ENCODE data around the gene RELT. TPM values are rescaled to one million over a fixed set of nuclear protein-coding genes. Genes with fewer than 3 reads are reported as not detected.

Gene RELT
- total and polyA plus RNA-seq, 9 of the 15 experiments (the other 6 are each of a cell fraction or from before 2014, with no cell fraction given): 1.1 to 20.2 (median 7.4) TPM

- peak; percentile 39; the same call in 1 of the 2 replicates for TF ChIP-seq VEZF1 (CRISPR knock-in tag; IDR thresholded peaks at IDR 0.05)
These were observed 44.9 kb upstream of the RELT start (continued) for GRCh38 chr11:73331138-73331916.

- H3K9me1 ChIP-seq (ENCODE audit: control insufficient read depth, insufficient read depth, low read length): no peaks in the 10 kb centered on the region
- in situ Hi-C loops (cut with MboI) (no loop called here), intact Hi-C loops (cut with micrococcal nuclease) (loop anchor here (5.0 kb wide), 1 partner anchor 501 kb away; no protein-coding TSS in a partner anchor)
- no peaks in the 10 kb centered on the region for H3K9me3 ChIP-seq (replicated peaks; ENCODE audit: control insufficient read depth, insufficient read depth, low read depth, low read length)
- H3K9ac ChIP-seq (ENCODE audit: insufficient read depth in 1 of 2, low read depth in 2 of 2, low read length in 2 of 2): peak overlapping the region in 1 of 2 experiments; percentile 40; a peak in 1 of 4 replicates
- CTCF ChIA-PET (ENCODE audit: low intra/inter-chr PET ratio): interaction anchor here (4.5 kb wide), 1 partner anchor 26 kb away, joined by 76 read pairs; the partner anchor contains the start of gene ARHGEF17
- no peak for DNase-seq (ENCODE audit: extremely low read depth in 1 of 4, low spot score in 3 of 4)
- H3K4me2 ChIP-seq (ENCODE audit: insufficient read depth, low read length): no peak overlapping the region
- peaks cover 13 to 16% of the 10 kb centered on the region in 2 experiments; a peak in 4 of 5 replicates for H3K4me1 ChIP-seq (replicated peaks in 1 of 2; ENCODE audit: control insufficient read depth in 2 of 2, insufficient read depth in 2 of 2, low read length in 2 of 2)
- peaks cover 0 to 10% of the 10 kb centered on the region in 2 experiments; a peak in 2 of 5 replicates for H3K27me3 ChIP-seq (ENCODE audit: control insufficient read depth in 2 of 2, insufficient read depth in 2 of 2, low read length in 2 of 2)
- TF ChIP-seq ZBTB2 (IDR thresholded peaks at IDR 0.05): no peak
- TF ChIP-seq ASH1L (IDR thresholded peaks at IDR 0.05; ENCODE audit: borderline replicate concordance, low read depth, partially characterized antibody): no peak
- no peak for TF ChIP-seq NR2F6 (CRISPR knock-in tag; IDR thresholded peaks at IDR 0.05)
- FAIRE-seq: no peak
- no peak overlapping the region for H3K4me3 ChIP-seq
- 74% methylated on average over 11 of the region's 11 CpGs for WGBS (ENCODE audit: insufficient coverage, low coverage, missing lambda C conversion rate)
- no peaks in the 10 kb centered on the region for H3K36me3 ChIP-seq (ENCODE audit: control insufficient read depth, insufficient read depth, low read length)
- H3K79me2 ChIP-seq (ENCODE audit: control insufficient read depth, insufficient read depth, low read length): no peaks in the 10 kb centered on the region
- POLR2A ChIA-PET: no interaction called here
- ATAC-seq: no peak
- H2AFZ ChIP-seq (ENCODE audit: low read depth, low read length): no peak overlapping the region
- peaks cover 6% of the 10 kb centered on the region; the same call in 1 of the 2 replicates for H4K20me1 ChIP-seq (replicated peaks; ENCODE audit: control insufficient read depth, insufficient read depth, low read length)
- no TSS peak for BruUV-seq (replicated peaks)
- H3K27ac ChIP-seq (ENCODE audit: extremely low read depth, low read depth, low read length): no peak overlapping the region
These were observed 43.0 kb upstream of the RELT start for GRCh38 chr11:73333173-73333572.

Measured in K562 (cell line).